ENCODE data around the gene FRYL.

FRYL gene

GRCh38 chr4:48475770-48476169 is 304.3 kb downstream of the FRYL start:
- TF ChIP-seq CTCF (conservative IDR thresholded peaks at IDR 0.05; ENCODE audit: low read length) = no peak
- DNase-seq (ENCODE audit: low read depth) = no peak

GRCh38 chr4:48472794-48473193 is 307.3 kb downstream of the FRYL start:
- TF ChIP-seq CTCF (conservative IDR thresholded peaks at IDR 0.05; ENCODE audit: low read length) = no peak
- no peak overlapping the region for H3K4me3 ChIP-seq (ENCODE audit: low read length)
- no peak for DNase-seq (ENCODE audit: low read depth)

More at GRCh38 chr4:48475770-48476169, 304.3 kb downstream of the FRYL start:
- H3K4me3 ChIP-seq (ENCODE audit: low read length) = no peak overlapping the region

GRCh38 chr4:48470570-48470969 is 309.5 kb downstream of the FRYL start:
- no peak overlapping the region for H3K4me3 ChIP-seq (ENCODE audit: low read length)
- no peak for TF ChIP-seq CTCF (conservative IDR thresholded peaks at IDR 0.05; ENCODE audit: low read length)

GRCh38 chr4:48470137-48470536 is 309.9 kb downstream of the FRYL start:
- DNase-seq (ENCODE audit: low read depth) = no peak
- no peak for TF ChIP-seq CTCF (conservative IDR thresholded peaks at IDR 0.05; ENCODE audit: low read length)
- no peak overlapping the region for H3K4me3 ChIP-seq (ENCODE audit: low read length)

More at GRCh38 chr4:48470570-48470969, 309.5 kb downstream of the FRYL start:
- no peak for DNase-seq (ENCODE audit: low read depth)

GRCh38 chr4:48467891-48468290 is 312.2 kb downstream of the FRYL start:
- no peak for TF ChIP-seq CTCF (conservative IDR thresholded peaks at IDR 0.05; ENCODE audit: low read length)
- no peak overlapping the region for H3K4me3 ChIP-seq (ENCODE audit: low read length)
- DNase-seq (ENCODE audit: low read depth) = no peak

- no peak for TF ChIP-seq CTCF (conservative IDR thresholded peaks at IDR 0.05; ENCODE audit: low read length)
- H3K4me3 ChIP-seq (ENCODE audit: low read length) = no peak overlapping the region
- no peak for DNase-seq (ENCODE audit: low read depth)
Observed at GRCh38 chr4:48467442-48467841, 312.6 kb downstream of the FRYL start.

GRCh38 chr4:48462363-48462762 is 317.7 kb downstream of the FRYL start:
- H3K4me3 ChIP-seq (ENCODE audit: low read length) = no peak overlapping the region
- peak; percentile 7 for DNase-seq (ENCODE audit: low read depth)
- no peak for TF ChIP-seq CTCF (conservative IDR thresholded peaks at IDR 0.05; ENCODE audit: low read length)
